Stimulated activated naive CD8-positive, alpha-beta T cell treated with anti-CD3 and anti-CD28 coated beads, Interleukin-15, amount 100 ng/mL, for 72 hours (primary cell): ENCODE data around the gene RXFP2.

Experiments
- ATAC-seq: fragments of 150-1000 bp; cut with Tn5 transposase; 2 replicates; pipeline ENCODE4 v1.10.0; 2021; ENCODE audit warnings: mild to moderate bottlenecking, moderate library complexity
- DNase-seq, 2 donors: peaks; one replicate each; pipeline ENCODE4 v3.0.0; 2021 to 2022
- H3K27ac Mint-ChIP-seq, 2 donors: one replicate each; pipeline ENCODE4 v1.8.0; 2022; ENCODE audit warnings: mild to moderate bottlenecking in 2 of 2, mixed read lengths in 2 of 2, moderate library complexity in 2 of 2
- H3K27me3 Mint-ChIP-seq: one replicate; pipeline ENCODE4 v1.8.0; 2022; ENCODE audit warnings: mixed read lengths
- H3K4me1 Mint-ChIP-seq: one replicate; pipeline ENCODE4 v1.8.0; 2022; ENCODE audit warnings: mild to moderate bottlenecking, mixed read lengths
- H3K4me3 Mint-ChIP-seq, 2 donors: one replicate each; pipeline ENCODE4 v1.8.0; 2022; ENCODE audit warnings: mild to moderate bottlenecking in 2 of 2, mixed read lengths in 2 of 2, moderate library complexity in 1 of 2
- H3K9me3 Mint-ChIP-seq, 2 donors: one replicate each; pipeline ENCODE4 v1.8.0; 2022; ENCODE audit warnings: mixed read lengths in 2 of 2

The RXFP2 gene

DNA sequence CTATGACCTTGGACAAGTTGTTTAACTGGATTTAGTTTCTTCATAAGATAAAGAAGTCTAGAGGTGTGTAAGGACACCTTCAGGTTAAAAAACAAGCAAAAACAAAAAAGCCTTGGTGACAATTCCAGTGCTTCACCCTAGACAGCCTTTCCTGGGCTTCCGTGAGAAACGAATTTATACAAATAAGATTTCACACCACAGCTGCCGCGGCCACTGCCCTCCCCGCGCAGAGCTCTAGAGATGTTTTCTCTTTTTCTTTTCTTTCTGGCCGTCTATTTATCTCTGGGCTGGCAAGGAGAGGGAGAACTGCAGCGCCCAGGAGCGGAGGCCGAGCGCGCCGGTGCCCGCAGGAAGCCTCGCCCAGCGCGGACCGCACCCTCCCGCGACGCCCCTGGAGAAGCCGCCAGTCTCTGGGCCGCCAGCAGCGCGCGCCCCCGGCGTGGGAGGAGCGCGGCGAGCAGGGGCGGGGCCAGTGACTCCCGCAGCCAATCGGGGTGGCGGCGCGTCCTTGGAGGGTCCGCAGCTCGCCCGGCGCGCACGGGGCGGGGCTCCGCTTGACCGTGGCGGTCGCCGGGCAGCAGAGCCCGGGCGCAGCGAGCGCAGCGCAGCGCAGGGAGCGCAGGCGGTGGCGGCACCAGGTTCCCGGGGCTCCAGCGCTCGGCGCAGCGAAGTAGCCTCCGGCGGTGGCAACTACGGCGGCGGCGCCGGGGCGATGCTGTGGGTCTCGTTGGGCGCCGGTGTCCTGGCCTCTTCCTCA, 107.0 kb downstream of the RXFP2 start:
- no peaks in the 10 kb centered on the region for H3K9me3 Mint-ChIP-seq
- DNase-seq: peak; percentile 53 to 70
- ATAC-seq: peak; percentile 92
- no peak overlapping the region for H3K27ac Mint-ChIP-seq
- H3K4me1 Mint-ChIP-seq: peaks cover 6% of the 10 kb centered on the region
- H3K4me3 Mint-ChIP-seq: peak overlapping the region; percentile 84 to 91
- peaks cover 79% of the 10 kb centered on the region for H3K27me3 Mint-ChIP-seq

DNA sequence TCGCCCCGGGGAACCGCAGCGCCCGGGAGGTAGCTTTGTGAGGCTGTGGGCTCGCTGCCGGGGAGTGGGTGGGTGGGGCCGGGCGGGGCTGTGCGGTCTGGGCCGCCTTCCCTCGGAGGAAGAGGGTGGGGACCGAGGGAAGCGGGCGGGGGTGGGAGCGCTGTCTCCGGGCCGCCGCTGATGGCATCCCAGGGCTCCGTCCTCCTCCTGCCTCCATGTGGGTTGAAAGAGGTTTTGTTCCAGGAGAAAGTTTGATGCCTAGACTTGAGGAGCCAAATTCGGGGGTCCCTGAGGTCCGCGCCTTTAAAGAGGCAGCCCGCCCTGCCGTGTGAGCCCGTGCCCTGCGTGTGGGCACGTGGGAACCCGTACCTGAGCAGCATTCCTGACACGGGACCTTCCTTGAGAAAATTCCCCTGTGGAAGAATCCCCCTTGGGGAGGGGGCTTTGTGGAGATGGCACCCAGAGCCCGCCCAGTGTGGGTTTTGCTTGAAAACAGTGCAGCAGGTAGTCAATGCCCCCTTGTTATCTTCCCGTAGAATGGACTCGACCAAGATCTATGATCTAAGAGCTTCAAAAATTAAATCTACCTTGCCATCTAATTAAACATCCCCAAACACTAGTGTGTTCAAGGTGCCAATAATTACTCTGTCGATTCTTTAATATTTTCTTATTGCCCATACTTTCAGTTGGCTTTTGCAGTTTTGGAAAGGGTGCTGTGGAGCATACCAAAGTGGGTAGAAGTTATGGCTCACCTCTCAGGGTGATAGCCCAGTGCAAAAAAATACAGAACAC, 107.8 kb downstream of the RXFP2 start:
- Mint-ChIP-seq H3K4me1 (peaks cover 6% of the 10 kb centered on the region), H3K27ac (no peak overlapping the region), H3K9me3 (no peaks in the 10 kb centered on the region), H3K27me3 (peaks cover 77% of the 10 kb centered on the region), H3K4me3 (peak overlapping the region; percentile 56 to 91)
- ATAC-seq: no peak
- DNase-seq: no peak

GRCh38 chr13:31848621-31849020, 109.3 kb downstream of the RXFP2 start:
- no peak for ATAC-seq
- H3K9me3 Mint-ChIP-seq: no peaks in the 10 kb centered on the region
- H3K27ac Mint-ChIP-seq: no peak overlapping the region
- H3K4me1 Mint-ChIP-seq: peaks cover 6% of the 10 kb centered on the region
- DNase-seq: no peak
- H3K4me3 Mint-ChIP-seq: no peak overlapping the region
- peaks cover 63% of the 10 kb centered on the region for H3K27me3 Mint-ChIP-seq

GRCh38 chr13:31849206-31849605, 109.9 kb downstream of the RXFP2 start:
- DNase-seq: no peak
- Mint-ChIP-seq H3K4me3 (no peak overlapping the region), H3K9me3 (no peaks in the 10 kb centered on the region), H3K27me3 (peaks cover 57% of the 10 kb centered on the region), H3K27ac (no peak overlapping the region), H3K4me1 (peaks cover 6% of the 10 kb centered on the region)
- ATAC-seq: no peak

DNA sequence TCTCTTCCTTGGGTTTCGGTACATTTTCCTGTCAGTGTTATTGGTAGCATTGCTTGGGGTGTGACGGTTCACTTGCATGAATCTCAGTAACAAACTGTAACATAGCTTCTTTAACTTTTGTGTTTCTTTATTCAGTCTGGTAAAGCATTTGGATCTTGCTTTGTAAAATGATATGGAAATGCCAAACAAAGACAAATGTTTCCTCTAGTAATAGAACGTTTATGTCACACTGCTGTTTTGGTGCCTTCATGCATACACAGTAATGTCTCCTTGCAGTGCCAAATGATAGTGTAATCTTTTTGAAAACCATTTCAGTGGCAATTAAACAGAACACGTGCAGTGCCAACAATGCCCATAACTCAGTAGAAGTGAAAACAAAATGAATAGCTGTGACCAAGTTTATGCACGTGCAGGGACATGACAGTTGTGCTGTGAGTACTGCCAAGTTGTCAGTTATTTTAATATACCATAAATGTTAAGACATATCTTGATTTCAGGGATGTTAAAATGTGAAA, 110.8 kb downstream of the RXFP2 start:
- DNase-seq (no peak), ATAC-seq (no peak)
- Mint-ChIP-seq H3K4me1 (peaks cover 6% of the 10 kb centered on the region), H3K9me3 (no peaks in the 10 kb centered on the region), H3K27me3 (peaks cover 48% of the 10 kb centered on the region), H3K27ac (no peak overlapping the region), H3K4me3 (no peak overlapping the region)

DNA sequence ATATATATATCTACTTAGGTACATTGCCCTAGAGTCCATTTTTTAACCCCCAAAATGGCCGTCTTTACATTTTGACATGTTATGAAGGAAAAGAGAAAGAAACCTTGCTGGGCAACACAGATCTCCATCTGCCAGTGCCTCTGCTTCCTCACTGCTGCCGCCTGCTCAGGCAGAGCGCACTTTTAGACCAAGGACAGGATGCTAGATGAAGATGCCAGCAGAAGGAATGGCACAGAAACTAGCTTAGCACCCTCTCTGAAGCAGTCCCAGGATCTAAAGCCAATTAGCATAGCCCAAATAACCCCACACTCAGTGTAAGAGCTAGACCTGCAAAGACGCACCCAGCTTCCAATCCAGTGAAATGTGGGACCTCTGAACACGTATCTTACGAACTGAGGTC, 111.9 kb downstream of the RXFP2 start:
- no peak for DNase-seq
- Mint-ChIP-seq H3K27ac (no peak overlapping the region), H3K4me3 (no peak overlapping the region), H3K27me3 (peaks cover 37% of the 10 kb centered on the region), H3K4me1 (peaks cover 4% of the 10 kb centered on the region), H3K9me3 (no peaks in the 10 kb centered on the region)
- ATAC-seq: no peak
